PFSK-1 (cell line): ENCODE measurements around the gene UFL1.

Source experiments
- FOXP2 ChIP-seq: optimal IDR thresholded peaks from 2 replicates; pipeline ENCODE3; 2011; ENCODE audit warnings: borderline replicate concordance, control low read depth, inconsistent platforms; ENCODE audit not compliant: insufficient read depth; ENCODE audit errors: extremely low read length, extremely low read depth
- POLR2AphosphoS5 ChIP-seq: IDR thresholded peaks from 2 replicates; pipeline ENCODE4 v1.6.1; 2012; ENCODE audit warnings: low read depth, mild to moderate bottlenecking, control low read depth, low read length, moderate library complexity
- REST ChIP-seq, 2 experiments: IDR thresholded peaks; 2 replicates each; pipeline versions ENCODE4 v1.6.1 to v1.8.0; 2011 to 2012; ENCODE audit warnings: low read depth in 2 of 2, low read length in 2 of 2, control low read depth in 1 of 2, inconsistent platforms in 1 of 2, mild to moderate bottlenecking in 1 of 2, moderate library complexity in 1 of 2; ENCODE audit not compliant: insufficient read depth in 1 of 2
- SIN3A ChIP-seq: IDR thresholded peaks from 2 replicates; pipeline ENCODE4 v1.6.1; 2012; ENCODE audit warnings: mild to moderate bottlenecking, low read length, moderate library complexity, borderline replicate concordance; ENCODE audit not compliant: insufficient read depth
- TAF1 ChIP-seq: IDR thresholded peaks from 2 replicates; pipeline ENCODE4 v1.6.1; 2012; ENCODE audit warnings: low read length, control low read depth, borderline replicate concordance; ENCODE audit not compliant: insufficient read depth

The UFL1 gene

GRCh38 chr6:96604420-96604819 is 82.8 kb downstream of the UFL1 start:
- TF ChIP-seq SIN3A = no peak
- no peak for TF ChIP-seq REST (IDR thresholded peaks at IDR 0.05; ENCODE audit: insufficient read depth in 1 of 2, low read depth in 2 of 2, low read length in 2 of 2)
- TF ChIP-seq POLR2AphosphoS5 = no peak
- TF ChIP-seq TAF1 = no peak
- TF ChIP-seq FOXP2 = no peak
